Adrenal gland (tissue), 12 donors: ENCODE data around the gene TRPV3. TPM values are rescaled to one million over a fixed set of nuclear protein-coding genes. Genes with fewer than 3 reads are reported as not detected.
"Not testable (repeated sequence)": the region's sequence is repeated elsewhere in the genome, so short reads cannot be mapped to it uniquely, and the experiment has no call there.

ENCODE experiments used
- DNase-seq, 7 donors: peaks; one replicate each; pipeline ENCODE4 v3.0.0-alpha.2; 2019 to 2020
- H3K27ac ChIP-seq, 5 donors: fragments of 200-600 bp; sonication (generic) in 4 of 5; 1 replicate in 3 of 5; 2 replicates in 2 of 5; pipeline versions ENCODE4 v1.5.1 to v1.8.0; 2016 to 2020; ENCODE audit warnings: mild to moderate bottlenecking in 1 of 5
- H3K27me3 ChIP-seq: fragments of 200-600 bp; 2 replicates; pipeline ENCODE4 v1.8.0; 2021
- H3K36me3 ChIP-seq, 2 donors: fragments of 200-600 bp; replicated peaks in 1 of 2; 1 replicate in 1 of 2; 2 replicates in 1 of 2; pipeline versions ENCODE4 v1.5.1 to v1.8.0; 2018 to 2022
- H3K4me1 ChIP-seq, 2 donors: fragments of 200-600 bp; replicated peaks in 1 of 2; 1 replicate in 1 of 2; 2 replicates in 1 of 2; pipeline versions ENCODE4 v1.5.1 to v1.8.0; 2018 to 2021
- H3K4me3 ChIP-seq, 4 donors: fragments of 200-600 bp; sonication (generic) in 3 of 4; one replicate each; pipeline ENCODE4 v1.5.1; 2016 to 2018
- H3K9me3 ChIP-seq, 3 donors: fragments of 200-600 bp; sonication (generic) in 1 of 3; replicated peaks in 1 of 3; 1 replicate in 2 of 3; 2 replicates in 1 of 3; pipeline versions ENCODE4 v1.5.1 to v1.8.0; 2016 to 2021
- POLR2A ChIP-seq, 2 donors: fragments of 450-650 bp; IDR thresholded peaks; one replicate each; pipeline ENCODE4 v1.6.1; 2017; ENCODE audit warnings: antibody characterized with exemption in 2 of 2, mild to moderate bottlenecking in 2 of 2, moderate library complexity in 1 of 2
- WGBS, 4 donors: extraction: QIAGEN DNeasy Blood & Tissue Kit in 2 of 4; methylation state at CpG; one replicate each; pipeline versions ENCODE4 v1.1.5 to v1.1.7; 2013 to 2017; 5-methylcytosine and 5-hydroxymethylcytosine counted together
- intact Hi-C, 2 donors: fragments of 100-400 bp; cut with DNase I; formaldehyde crosslinking; loops; one replicate each; pipeline versions ENCODE4 v1.14.1 to v1.15.0; 2022 to 2023
- polyA plus RNA-seq, 3 donors: library from polyadenylated mRNA; stranded (reverse); fragments of 200-250 nt in 2 of 3; fragments of 350-450 nt in 1 of 3; fragmentation: Illumina TruSeq in 1 of 3; extraction: RNeasy Lipid Tissue Mini Kit (QIAGEN cat#74804) in 1 of 3; gene quantifications; one replicate each; pipeline ENCODE4 v1.2.3, GENCODE V29; 2013 to 2014
- total RNA-seq, 9 donors: library from RNA; depleted of rRNA in 4 of 9; stranded (reverse); fragments of >200 nt in 4 of 9; fragments of 120-200 nt in 1 of 9; fragmentation: NEBNext Ultra II Directional in 1 of 9; extraction: Animal tissue kit (Norgen Biotek cat#: 25700) in 1 of 9; gene quantifications; one replicate each; pipeline versions ENCODE4 v1.1.0 to v1.2.4, GENCODE V29; 2013 to 2023
- TF ChIP-seq, protein P1 (sequence below), 6 experiments: fragments of 450-650 bp in 4 of 6; fragments of 200-600 bp in 2 of 6; sonication (generic) in 1 of 6; IDR thresholded peaks; 1 replicate in 5 of 6; 2 replicates in 1 of 6; pipeline versions ENCODE4 v1.5.1 to v1.8.0; 2016 to 2021; ENCODE audit warnings: antibody characterized with exemption in 6 of 6, mild to moderate bottlenecking in 2 of 6, moderate library complexity in 1 of 6
- donor health status: healthy with polysubstance abuse.
- donor health status: Bipolar disorder and iron deficiency.
- donor health status: DM: yes; HTN: yes; CAD: no.
- donor health status: DM: no; HTN: no; CAD: no.
- donor health status: DM: no; HTN: no; CAD: no.
- donor health status: DM: yes; HTN: yes; CAD: no.

The TRPV3 gene
- total and polyA plus RNA-seq, 12 donors, result 0.14 to 1.4 (median 0.41) TPM

DNA sequence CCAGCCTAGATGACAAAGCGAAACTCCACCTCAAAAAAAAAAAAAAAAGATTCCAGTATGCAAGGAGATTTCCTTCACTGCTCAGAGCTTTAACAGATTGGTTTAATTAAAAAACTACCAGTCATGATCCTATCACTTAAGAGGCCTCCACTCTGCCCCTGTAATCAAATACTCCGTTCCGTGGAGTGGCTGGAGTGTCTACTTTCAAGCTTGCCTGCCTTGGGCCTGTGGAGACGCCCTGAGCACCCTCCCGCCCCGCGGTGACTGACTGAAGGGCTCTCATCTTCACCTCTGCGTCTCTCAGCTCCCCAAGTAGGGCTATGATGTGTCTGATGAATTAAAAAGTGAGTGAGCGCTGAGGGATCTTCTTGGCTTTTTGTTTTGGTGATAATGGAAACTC is 25.3 kb upstream of the TRPV3 start:
- no peaks in the 10 kb centered on the region for H3K4me1 ChIP-seq
- no peaks in the 10 kb centered on the region for H3K27me3 ChIP-seq
- DNase-seq, result no peak
- no peak overlapping the region for H3K27ac ChIP-seq
- 93 to 97% (median 97%) methylated on average over 9 of the region's 9 CpGs for WGBS, 4 donors
- intact Hi-C loops, result no loop called here
- peaks cover 0 to 1% of the 10 kb centered on the region in 2 donors for H3K36me3 ChIP-seq
- H3K4me3 ChIP-seq, result no peak overlapping the region
- H3K9me3 ChIP-seq, result no peaks in the 10 kb centered on the region
- TF ChIP-seq, protein P1, sequence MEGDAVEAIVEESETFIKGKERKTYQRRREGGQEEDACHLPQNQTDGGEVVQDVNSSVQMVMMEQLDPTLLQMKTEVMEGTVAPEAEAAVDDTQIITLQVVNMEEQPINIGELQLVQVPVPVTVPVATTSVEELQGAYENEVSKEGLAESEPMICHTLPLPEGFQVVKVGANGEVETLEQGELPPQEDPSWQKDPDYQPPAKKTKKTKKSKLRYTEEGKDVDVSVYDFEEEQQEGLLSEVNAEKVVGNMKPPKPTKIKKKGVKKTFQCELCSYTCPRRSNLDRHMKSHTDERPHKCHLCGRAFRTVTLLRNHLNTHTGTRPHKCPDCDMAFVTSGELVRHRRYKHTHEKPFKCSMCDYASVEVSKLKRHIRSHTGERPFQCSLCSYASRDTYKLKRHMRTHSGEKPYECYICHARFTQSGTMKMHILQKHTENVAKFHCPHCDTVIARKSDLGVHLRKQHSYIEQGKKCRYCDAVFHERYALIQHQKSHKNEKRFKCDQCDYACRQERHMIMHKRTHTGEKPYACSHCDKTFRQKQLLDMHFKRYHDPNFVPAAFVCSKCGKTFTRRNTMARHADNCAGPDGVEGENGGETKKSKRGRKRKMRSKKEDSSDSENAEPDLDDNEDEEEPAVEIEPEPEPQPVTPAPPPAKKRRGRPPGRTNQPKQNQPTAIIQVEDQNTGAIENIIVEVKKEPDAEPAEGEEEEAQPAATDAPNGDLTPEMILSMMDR (IDR thresholded peaks at IDR 0.05), result no peak
- TF ChIP-seq POLR2A (IDR thresholded peaks at IDR 0.05), result no peak

DNA sequence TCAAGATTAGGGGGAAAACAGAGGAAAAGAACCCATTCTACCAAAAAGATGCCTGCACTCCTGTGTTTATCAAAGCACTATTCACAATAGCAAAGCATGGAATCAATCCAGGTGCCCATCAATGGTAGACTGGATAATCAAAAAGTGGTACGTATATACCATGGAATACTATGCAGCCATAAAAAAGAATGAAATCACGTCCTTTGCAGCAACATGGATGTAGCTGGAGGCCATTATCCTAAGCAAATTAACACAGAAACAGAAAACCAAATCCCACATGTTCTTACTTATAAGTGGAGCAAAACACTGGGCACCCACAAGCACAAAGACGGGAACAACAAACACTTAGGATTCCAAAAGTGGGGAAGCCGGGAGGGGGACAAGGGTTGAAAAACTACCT is 21.1 kb upstream of the TRPV3 start:
- not testable (repeated sequence) for H3K27me3 ChIP-seq, DNase-seq
- 74 to 97% (median 81%) methylated on average over 4 of the region's 4 CpGs for WGBS, 4 donors

DNA sequence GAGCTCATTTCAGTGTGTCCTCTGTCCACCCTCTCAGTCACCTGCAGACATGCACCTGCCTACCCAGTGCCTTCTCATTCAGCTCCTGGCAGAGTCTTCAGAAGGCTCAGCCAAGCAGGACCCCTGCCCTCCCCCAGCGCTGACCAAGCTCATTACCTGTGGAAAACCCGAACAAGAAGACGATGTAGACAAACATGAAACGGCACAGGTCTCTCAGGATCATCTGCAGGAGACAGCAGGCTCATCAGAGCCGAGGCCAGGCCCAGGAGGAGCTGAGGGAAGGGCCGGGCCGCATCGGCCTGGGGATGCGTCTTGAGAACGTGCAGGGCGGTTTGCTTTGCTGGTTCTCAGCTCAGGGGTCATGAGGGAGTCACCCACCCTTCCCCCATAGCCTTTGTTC is 19.4 kb upstream of the TRPV3 start:
- intact Hi-C loops, result no loop called here
- Histone ChIP-seq H3K27ac (no peak overlapping the region), H3K4me1 (no peaks in the 10 kb centered on the region), H3K36me3 (peaks cover 0 to under 1% of the 10 kb centered on the region in 2 donors), H3K27me3 (no peaks in the 10 kb centered on the region), H3K4me3 (no peak overlapping the region), H3K9me3 (no peaks in the 10 kb centered on the region)
- no peak for DNase-seq
- 86 to 97% (median 88%) methylated on average over 5 to 11 of the region's 11 CpGs for WGBS, 4 donors
- TF ChIP-seq, protein P1 (IDR thresholded peaks at IDR 0.05), result no peak
- TF ChIP-seq POLR2A (IDR thresholded peaks at IDR 0.05), result no peak

More for the DNA sequence above, 21.1 kb upstream of the TRPV3 start:
- intact Hi-C loops, H3K4me3 ChIP-seq, H3K36me3 ChIP-seq, H3K9me3 ChIP-seq, H3K4me1 ChIP-seq, H3K27ac ChIP-seq: not testable (repeated sequence)

DNA sequence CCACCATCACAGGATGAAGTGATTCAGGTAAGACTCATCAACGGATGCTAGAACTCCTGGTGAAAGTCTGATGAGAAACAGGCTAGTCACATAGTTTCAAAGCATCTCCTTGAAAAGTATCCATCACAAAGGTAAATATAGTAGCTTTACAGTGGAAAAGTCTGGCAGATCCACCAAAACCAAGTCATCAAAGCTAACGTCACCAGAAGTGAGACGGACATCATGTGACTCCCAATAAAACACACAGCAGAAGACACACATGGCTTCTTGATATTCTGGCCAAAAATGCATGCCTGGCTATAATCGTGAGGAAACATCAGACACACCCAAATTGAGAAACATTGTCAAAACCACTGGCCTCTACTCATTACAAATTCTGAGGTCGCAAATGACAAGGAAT is 17.9 kb upstream of the TRPV3 start:
- no peak for DNase-seq
- no peak for TF ChIP-seq POLR2A (IDR thresholded peaks at IDR 0.05)
- TF ChIP-seq, protein P1 (IDR thresholded peaks at IDR 0.05), result no peak
- intact Hi-C loops, result no loop called here
- Histone ChIP-seq H3K27ac (no peak overlapping the region), H3K4me3 (no peak overlapping the region), H3K4me1 (no peaks in the 10 kb centered on the region), H3K9me3 (no peaks in the 10 kb centered on the region), H3K36me3 (peaks cover 0 to 4% of the 10 kb centered on the region in 2 donors), H3K27me3 (no peaks in the 10 kb centered on the region)
- WGBS, 4 donors, result 70 to 78% (median 77%) methylated on average over 5 of the region's 5 CpGs

DNA sequence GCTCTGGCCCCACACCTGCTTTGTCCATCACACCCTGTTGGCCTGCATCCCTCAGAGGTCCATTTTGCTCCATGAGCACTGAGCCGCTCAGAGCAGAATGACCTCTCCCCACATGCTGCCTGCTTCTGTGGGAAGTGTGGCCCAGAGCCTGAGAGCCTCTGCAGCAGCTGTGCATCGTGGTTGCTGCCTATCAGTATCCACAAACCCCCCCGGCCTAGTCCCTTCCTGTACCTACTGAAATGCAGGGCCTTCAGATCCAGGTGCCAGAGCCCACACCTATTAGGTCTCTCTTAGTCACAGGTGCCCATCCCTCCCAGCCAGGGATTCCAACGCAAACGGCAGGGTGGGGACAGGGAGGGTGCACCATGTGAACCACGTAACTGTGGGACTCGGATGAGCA is 16.6 kb upstream of the TRPV3 start:
- Histone ChIP-seq H3K27ac (no peak overlapping the region), H3K4me1 (no peaks in the 10 kb centered on the region), H3K27me3 (no peaks in the 10 kb centered on the region), H3K9me3 (no peaks in the 10 kb centered on the region), H3K4me3 (no peak overlapping the region), H3K36me3 (peaks cover 0 to 4% of the 10 kb centered on the region in 2 donors)
- 88 to 91% (median 90%) methylated on average over 5 to 7 of the region's 7 CpGs for WGBS, 4 donors
- intact Hi-C loops, result no loop called here
- no peak for DNase-seq
- TF ChIP-seq, protein P1 (IDR thresholded peaks at IDR 0.05), result no peak
- no peak for TF ChIP-seq POLR2A (IDR thresholded peaks at IDR 0.05)
